Epithelial cell of alveolus of lung (primary cell): ENCODE results near the gene SLC8A2. TPM values are rescaled to one million over a fixed set of nuclear protein-coding genes. Genes with fewer than 3 reads are reported as not detected.

Experiments used
- total RNA-seq: library from RNA; depleted of rRNA; stranded (reverse); fragments of >200 nt; gene quantifications from 2 replicates; pipeline ENCODE4 v1.2.1, GENCODE V29; 2015

The SLC8A2 gene
- 0.16 TPM in 1 of 2 replicates, not detected in the other for total RNA-seq

GRCh38 chr19:47471733-47472457 is at the start of gene SLC8A2:
Gene SLC8A2 (minus strand): TSS chr19:47471893. CDS start chr19:47466403, 5,490 bp downstream.

GRCh38 chr19:47514869-47515588 is 43.3 kb upstream of the SLC8A2 start, which contains the start of gene NAPA:
Gene NAPA (minus strand): TSS chr19:47515063. CDS start chr19:47514940, 123 bp downstream.

GRCh38 chr19:47483800-47484690 is 12.4 kb upstream of the SLC8A2 start, which contains the start of gene KPTN:
Gene KPTN (minus strand): TSS chr19:47484219. CDS start chr19:47484160, 59 bp downstream.

GRCh38 chr19:47419030-47419783 is 52.5 kb downstream of the SLC8A2 start, which contains the start of gene MEIS3:
Gene MEIS3 (minus strand): TSS chr19:47419527. CDS start chr19:47419081, 446 bp downstream.

Other genes with a start within 250 kb of the SLC8A2 start
- 10.8 and 23.1 TPM in 2 replicates for gene BBC3, start 240.7 kb downstream of the SLC8A2 start, total RNA-seq
- gene CCDC9, start 215.4 kb downstream of the SLC8A2 start, total RNA-seq, result 9.2 and 16.9 TPM in 2 replicates
- 4.9 and 11.1 TPM in 2 replicates for gene INAFM1, start 197.0 kb downstream of the SLC8A2 start, total RNA-seq
- not detected in 2 replicates for gene C5AR1, start 162.0 kb downstream of the SLC8A2 start, total RNA-seq
- gene C5AR2, start 139.7 kb downstream of the SLC8A2 start, total RNA-seq, result under 0.01 TPM in 1 of 2 replicates, not detected in the other
- 7.3 and 11.1 TPM in 2 replicates for gene DHX34, start 122.6 kb downstream of the SLC8A2 start, total RNA-seq
- 23.1 and 35.8 TPM in 2 replicates for gene MEIS3, start 52.4 kb downstream of the SLC8A2 start, total RNA-seq
- gene KPTN, start 12.3 kb upstream of the SLC8A2 start, total RNA-seq, result 4.7 and 10.5 TPM in 2 replicates
- 93.5 and 104 TPM in 2 replicates for gene NAPA, start 43.2 kb upstream of the SLC8A2 start, total RNA-seq
- gene ZNF541, start 101.3 kb upstream of the SLC8A2 start, total RNA-seq, result under 0.01 TPM in 1 of 2 replicates, not detected in the other
- 3.4 and 10.7 TPM in 2 replicates for gene BICRA, start 137.2 kb upstream of the SLC8A2 start, total RNA-seq
- 149 and 307 TPM in 2 replicates for gene EHD2, start 241.5 kb upstream of the SLC8A2 start, total RNA-seq